Measurements from ENCODE around the gene TPX2.

GRCh38 chr20:31721408-31722256 is 17.5 kb upstream of the TPX2 start:
- TF ChIP-seq CTCF (IDR thresholded peaks at IDR 0.05) = no peak
- no peak for TF ChIP-seq ZFX (IDR thresholded peaks at IDR 0.05; ENCODE audit: borderline replicate concordance)
